Right forelimb (tissue), 1 donor: ENCODE results near the gene DNAJC18.

Experiments
- DNase-seq: peaks from one replicate; pipeline ENCODE4 v3.0.0-alpha.2; 2018

Gene DNAJC18

GRCh38 chr5:139360384-139360783 lies 78.9 kb downstream of the DNAJC18 start:
- no peak for DNase-seq
